Embryonic facial prominence (tissue), 1 donor: ENCODE results near the gene RHCG.
"Not testable (repeated sequence)": the region's sequence is repeated elsewhere in the genome, so short reads cannot be mapped to it uniquely, and the experiment has no call there.

Source experiments
- DNase-seq: peaks from one replicate; pipeline ENCODE4 v3.0.0-alpha.2; 2016; ENCODE audit errors: extremely low spot score

The RHCG gene

DNA sequence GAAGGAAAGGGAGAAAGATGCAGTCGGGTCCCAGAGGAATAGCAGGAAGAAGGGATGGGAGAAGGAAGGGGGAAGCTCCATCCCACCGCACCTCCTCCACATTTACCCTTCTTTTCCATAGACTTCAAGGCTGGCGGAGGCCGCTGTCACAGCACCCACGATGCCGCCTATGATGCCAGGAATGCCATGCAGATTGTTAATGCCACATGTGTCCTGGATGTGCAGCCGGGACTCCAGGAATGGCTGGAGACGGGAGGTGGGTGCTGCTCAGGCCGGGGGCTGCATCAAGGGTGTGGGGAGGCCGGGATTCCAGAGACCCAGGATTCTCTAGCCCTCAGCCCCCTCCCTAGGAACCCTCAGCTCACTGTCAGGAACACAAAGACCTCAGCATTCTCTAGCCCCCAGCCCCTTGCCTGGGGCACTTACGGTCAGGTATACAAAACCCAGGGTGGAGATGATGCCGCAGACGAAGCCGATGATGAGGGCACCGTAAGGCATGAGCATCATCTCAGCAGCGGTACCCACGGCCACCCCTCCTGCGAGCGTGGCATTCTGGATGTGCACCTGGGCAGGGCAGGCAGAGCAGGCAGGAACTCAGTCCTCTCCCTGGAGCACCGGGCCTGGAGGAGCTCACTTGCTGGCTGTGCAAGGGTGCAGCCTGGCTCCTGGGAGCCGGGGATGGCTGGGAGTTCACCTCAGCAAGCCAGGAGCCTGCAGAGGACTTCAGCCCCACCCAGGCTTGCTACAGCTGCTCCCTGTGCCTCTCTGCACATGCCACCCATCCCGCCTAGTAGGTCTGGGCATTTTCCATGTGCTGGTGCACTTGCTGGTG lies 18.8 kb downstream of the RHCG start:
- no peak for DNase-seq

- no peak for DNase-seq
Observed at GRCh38 chr15:89475661-89476060, 20.7 kb downstream of the RHCG start.

DNA sequence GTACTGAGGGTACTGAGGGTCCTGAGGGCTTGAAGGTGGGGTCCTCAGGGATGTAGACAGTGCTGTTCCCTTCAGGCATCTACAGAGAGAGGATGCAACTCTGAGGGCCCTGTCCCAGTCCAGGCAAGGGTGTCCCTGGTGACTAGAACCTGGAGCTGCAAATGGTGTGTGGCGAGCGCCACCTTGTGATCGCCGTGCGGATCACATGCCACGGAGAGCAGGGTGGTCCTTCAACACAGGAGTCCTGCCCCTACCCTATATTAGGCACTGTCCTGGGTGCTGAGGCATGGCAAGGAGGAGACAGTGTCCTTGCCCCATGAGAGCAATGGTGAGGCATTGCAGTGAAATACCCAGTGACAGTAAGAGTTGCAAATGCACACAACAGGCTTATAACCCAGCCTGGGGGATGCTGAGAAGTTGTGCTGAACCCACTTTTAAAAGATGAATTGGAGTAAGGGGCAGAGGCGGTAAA lies 23.6 kb downstream of the RHCG start:
- no peak for DNase-seq

- no peak for DNase-seq
Observed at GRCh38 chr15:89469426-89470096, 26.8 kb downstream of the RHCG start.

DNA sequence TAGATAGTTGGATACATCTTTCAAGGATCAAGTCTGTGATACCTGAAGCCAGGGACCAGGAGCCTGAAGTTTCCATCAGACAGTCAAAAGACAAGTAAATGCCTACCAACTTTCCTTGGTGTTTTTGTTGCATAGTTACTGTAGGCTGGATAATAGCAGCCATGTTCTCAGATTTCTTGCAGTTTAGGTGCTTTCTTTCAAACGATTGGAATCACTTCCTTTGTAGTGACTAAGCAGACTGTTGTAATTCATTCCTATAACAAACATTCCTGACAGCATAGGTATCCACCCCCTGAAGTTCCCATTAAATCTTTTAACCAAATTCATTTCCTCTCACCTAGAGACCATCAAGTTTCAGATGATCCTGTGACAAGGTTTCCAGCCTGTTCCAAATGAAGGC lies 27.6 kb downstream of the RHCG start:
- DNase-seq, result not testable (repeated sequence)

DNA sequence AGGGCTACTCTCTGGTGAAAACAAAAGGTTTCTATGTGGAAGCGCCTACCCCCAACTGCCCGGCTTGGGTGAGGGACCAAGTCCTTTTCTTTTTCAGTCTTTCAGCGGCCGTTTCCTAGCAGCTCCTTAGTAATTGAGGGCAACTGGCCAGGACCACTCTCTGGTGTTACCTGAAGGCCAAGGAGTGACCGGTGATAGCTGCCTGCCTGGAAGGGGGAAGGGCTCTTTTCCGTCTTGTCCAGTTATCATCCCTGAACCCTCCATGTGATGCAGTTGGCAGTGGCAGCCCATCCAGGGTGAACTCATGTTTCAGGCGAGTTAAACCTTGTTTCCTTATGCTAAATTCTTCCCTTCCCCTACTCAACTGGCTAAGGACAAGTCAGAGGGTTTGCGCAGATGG lies 33.3 kb downstream of the RHCG start:
- no peak for DNase-seq

DNA sequence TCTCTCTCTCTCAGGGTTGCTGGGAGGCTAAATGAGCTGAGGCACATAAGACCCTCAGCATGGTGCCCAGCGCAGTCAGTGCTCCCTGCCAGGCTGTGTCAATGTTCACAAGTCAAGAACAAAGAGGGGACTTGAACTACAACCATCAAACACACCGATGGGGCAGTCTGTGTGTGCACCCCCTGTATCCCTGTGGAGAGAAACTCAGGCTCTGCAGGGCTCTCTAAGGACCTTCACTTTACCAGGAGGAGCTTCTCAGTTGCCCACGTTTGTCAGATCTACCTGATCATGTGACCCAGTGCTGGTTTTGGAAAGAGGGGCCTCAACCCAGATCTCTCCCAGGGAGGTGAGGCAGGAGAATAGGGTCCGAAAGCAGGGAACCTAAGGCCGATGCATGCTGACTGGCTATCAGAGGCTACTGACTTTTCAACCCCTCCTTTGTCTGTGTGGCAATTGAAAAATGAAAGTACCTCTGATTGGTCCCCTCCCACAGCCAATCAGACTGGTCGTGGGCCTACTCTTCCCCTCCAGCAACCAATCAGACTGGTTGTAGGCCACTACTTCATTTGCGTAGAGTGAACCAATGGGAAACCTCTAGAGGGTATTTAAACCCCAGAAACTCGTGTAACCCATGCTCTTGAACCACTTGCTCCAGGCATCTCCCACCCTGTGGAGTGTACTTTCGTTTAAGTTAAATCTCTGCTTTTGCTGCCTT lies 34.0 kb downstream of the RHCG start:
- DNase-seq, result no peak

DNA sequence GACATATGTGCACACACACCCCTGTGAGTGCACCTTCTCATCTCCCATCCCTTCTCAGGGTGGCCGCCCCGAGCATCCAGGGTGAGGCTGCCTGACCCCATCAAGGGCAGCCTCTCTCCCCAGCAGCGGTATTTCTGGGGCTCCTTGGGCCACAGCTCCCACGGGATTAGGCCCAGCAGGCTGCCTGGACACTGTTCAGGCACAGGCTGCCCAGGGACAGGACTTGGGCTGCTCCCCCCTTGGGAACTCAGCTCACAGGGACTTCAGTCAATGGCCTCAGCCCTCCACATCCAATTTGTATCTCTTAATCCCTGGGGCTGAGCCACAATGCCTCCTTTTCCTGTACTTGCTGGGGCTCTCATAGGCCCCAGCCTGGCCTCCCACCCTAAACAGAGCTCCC lies 35.0 kb downstream of the RHCG start:
- DNase-seq, result no peak

DNA sequence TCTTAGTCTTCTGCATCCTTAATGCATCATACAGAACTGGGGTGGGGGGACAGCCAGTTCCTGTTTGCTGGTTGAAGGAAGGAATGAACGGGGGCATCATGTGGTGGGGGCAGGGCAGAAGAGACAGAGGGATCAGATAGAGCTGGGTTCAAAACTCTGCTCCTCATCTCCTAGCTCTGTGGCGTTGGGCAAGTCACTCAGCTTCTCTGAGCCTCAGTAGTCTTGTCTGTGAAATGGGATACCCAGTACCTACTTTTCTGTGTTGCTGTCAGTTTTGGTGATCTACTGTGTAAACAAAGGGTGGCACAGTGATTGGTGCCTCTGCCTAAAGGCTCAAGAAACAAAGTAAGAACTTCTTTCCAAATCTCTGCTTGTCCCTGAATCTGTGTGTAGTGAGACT lies 36.3 kb downstream of the RHCG start:
- DNase-seq, result no peak

DNA sequence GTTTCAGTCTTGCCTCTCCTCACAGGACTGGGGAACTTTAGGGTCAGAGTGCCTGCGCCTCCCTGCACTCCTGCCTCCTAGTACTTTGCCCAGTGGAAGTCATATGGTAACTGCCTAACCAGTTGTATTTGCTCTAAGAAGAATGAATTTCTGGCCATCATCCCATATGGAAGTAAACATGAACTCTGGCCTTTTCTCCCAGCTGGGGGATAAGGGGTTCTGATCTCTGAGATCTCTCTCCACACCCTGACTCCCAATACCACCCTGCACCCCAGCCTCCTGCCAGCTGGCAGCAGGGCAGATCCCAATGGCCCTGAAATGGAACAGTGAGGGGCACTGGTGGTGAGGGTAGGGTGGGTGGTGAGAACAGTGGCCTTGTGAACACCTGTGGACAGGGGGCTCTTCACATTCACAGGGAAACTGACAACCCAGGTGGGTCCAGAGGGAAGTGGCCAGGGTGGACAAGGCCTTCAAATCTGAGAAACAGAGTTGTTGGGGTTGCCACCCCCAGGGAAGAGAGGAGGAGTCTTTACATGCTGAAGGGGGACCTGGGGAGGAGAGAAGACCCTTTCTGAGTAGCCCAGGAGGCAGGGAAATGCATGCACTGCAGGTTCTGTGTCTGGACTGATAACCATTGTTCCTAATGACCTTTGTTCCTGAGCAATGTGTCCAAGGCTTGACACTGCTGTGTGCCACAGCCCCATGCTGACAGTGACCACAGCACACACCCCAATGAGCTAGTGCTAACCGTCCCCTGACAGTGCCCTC lies 36.9 kb downstream of the RHCG start:
- DNase-seq, result no peak

- no peak for DNase-seq
Observed at GRCh38 chr15:89458440-89458839, 37.9 kb downstream of the RHCG start.

GRCh38 chr15:89457086-89457485 lies 39.3 kb downstream of the RHCG start:
- no peak for DNase-seq

- DNase-seq, result no peak
Observed at GRCh38 chr15:89455535-89455934, 40.8 kb downstream of the RHCG start.

- no peak for DNase-seq
Observed at GRCh38 chr15:89452330-89452836, 44.0 kb downstream of the RHCG start.

DNA sequence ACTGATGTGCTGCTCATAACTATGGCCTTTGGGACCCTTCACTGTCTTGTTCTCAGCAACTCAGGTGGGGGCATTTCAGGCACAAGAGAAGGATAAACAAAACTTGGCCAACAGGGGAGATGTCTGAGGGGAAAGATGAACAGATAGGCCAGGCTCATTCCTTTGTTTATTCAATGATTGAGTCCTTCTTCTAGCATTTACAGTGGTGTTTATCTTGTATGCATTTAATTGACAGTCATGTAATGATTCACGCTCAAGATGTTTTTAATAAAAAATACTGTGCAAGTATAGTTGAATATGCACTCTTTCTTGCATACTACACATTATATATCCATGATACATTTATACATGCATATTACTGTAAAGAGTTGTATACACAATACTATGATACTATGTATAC lies 44.5 kb downstream of the RHCG start:
- no peak for DNase-seq

GRCh38 chr15:89450076-89451006 lies 46.0 kb downstream of the RHCG start:
- DNase-seq, result no peak

DNA sequence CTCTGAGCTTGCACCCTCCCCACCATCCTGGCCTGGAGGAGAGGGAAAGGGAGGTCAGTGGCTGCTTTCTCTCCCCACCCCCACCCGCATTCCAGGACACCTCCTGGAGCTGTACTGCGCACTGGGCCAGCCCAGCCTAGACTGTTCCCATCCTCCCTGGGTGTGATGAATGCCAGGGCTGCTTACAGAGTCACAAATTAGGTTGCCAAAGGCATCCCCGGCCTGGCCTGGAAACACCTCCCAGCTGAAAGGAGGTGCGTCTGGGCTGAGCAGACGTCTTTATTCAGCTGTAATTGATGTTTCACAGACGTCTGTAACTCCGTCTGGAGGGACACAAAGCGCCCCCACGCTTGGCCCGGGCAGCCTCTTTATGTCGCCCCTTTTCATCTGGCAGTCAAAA lies 47.6 kb downstream of the RHCG start:
- no peak for DNase-seq

GRCh38 chr15:89447676-89448075 lies 48.7 kb downstream of the RHCG start:
- DNase-seq, result no peak

GRCh38 chr15:89446255-89446891 lies 50.0 kb downstream of the RHCG start:
- DNase-seq, result no peak

- DNase-seq, result no peak
Observed at GRCh38 chr15:89445518-89445917, 50.9 kb downstream of the RHCG start.
